GM21723 (cell line): ENCODE results near the gene KLHL36.
"Not testable (repeated sequence)": the region's sequence is repeated elsewhere in the genome, so short reads cannot be mapped to it uniquely, and the experiment has no call there.

ENCODE experiments used
- ATAC-seq: cut with Tn5 transposase; IDR thresholded peaks from one replicate; pipeline ENCODE4 v1.9.1; 2021; ENCODE audit warnings: mild to moderate bottlenecking, moderate library complexity; ENCODE audit not compliant: unreplicated experiment

KLHL36 gene

GRCh38 chr16:84667600-84668309 lies 19.4 kb downstream of the KLHL36 start:
- ATAC-seq: no peak

DNA sequence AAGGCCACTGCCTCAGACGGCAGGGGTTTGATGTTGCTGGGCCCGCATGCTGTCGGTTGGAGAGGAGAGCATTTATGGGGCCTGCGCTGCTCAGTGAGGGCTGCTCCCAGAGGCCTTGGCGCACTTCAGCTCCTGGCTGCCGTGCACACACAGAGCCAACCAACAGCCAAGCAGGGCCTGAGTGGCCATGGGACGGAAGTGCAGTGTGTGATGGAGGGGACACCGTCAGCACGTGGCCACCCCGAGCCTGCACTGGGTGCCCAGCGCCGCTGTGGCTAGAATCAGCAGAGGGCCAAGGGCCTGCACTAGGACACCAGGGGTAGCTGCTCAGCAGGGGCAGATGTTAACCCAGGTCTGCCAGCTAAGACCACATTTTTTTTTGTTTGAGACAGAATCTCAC lies 21.8 kb downstream of the KLHL36 start:
- no peak for ATAC-seq

DNA sequence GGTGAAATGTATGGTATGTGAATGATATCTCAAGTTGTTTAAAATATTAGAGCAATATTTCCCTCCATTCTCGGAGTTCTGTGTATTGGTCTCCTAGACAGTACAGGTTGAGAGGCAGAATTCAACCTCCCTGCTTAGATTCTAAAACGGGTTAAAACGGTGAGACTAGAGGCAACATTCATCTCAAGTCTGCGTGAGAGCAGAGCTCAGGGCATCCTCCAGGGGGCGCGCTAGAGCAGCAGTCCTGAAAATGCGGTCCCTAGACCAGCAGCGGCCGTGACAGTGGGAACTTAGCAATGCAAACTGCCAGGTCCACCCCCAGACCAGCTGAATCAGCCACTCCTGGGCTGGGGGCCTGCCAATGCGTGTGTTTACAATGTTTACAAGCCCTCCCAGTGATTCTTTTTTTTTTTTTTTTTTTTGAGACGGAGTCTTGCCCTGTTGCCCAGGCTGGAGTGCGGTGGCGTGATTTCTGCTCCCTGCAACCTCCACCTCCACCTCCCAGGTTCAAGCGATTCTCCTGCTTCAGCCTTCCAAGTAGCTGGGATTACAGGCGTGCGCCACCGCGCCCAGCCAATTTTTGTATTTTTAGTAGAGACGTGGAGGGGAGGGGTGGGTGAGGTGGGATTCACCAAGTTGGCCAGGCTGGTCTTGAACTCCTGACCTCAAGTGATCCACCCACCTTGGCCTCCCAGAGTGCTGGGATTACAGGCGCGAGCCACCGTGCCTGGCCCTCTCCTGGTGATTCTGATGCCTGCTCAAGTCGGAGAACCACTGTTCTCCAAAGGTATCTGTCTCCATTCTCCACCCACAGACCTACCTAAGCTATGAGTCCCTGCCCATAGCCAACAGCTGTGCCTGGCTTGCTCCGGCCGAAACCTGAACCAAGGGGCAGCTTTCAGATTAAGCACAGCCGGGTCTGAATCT lies 24.2 kb downstream of the KLHL36 start:
- ATAC-seq: peak; percentile 78

DNA sequence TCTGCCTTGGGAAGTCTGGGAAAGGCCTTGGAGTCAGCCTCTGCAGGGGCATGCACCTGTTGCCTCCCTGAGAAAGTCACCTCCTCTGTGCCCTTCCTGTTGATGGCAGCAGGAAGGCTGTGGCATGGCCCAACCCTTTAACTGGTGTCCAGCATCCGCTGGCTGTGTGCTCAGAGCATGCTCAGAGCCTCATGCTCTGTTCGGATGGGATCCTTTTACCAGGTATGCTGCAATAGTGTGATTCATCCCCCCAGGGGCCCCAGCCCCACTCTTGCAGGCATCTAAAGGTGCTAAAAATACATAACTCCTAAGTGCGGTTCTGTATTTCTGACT lies 24.9 kb downstream of the KLHL36 start:
- ATAC-seq: no peak

GRCh38 chr16:84673561-84673960 lies 25.2 kb downstream of the KLHL36 start:
- ATAC-seq: no peak

DNA sequence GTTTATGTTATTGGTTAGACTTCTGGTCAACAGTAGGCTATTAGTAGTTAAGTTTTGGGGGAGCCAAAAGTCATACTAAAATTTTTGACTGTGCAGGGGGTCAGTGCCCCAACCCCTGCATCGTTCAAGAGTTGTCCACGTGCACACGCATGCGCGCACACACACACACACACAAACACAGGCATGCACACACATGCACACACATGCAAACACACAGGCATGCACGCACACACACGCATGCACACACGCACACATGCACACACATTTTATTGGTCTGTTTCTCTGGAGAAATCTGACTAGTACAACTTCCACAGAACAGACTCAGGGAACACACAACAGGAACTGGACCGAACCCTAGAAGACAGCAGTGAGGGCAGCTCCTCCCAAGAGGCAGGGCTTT lies 27.1 kb downstream of the KLHL36 start:
- ATAC-seq: no peak

GRCh38 chr16:84675884-84676283 lies 27.6 kb downstream of the KLHL36 start:
- ATAC-seq: no peak

- ATAC-seq: no peak
Measured at GRCh38 chr16:84677017-84677803, 28.9 kb downstream of the KLHL36 start.

DNA sequence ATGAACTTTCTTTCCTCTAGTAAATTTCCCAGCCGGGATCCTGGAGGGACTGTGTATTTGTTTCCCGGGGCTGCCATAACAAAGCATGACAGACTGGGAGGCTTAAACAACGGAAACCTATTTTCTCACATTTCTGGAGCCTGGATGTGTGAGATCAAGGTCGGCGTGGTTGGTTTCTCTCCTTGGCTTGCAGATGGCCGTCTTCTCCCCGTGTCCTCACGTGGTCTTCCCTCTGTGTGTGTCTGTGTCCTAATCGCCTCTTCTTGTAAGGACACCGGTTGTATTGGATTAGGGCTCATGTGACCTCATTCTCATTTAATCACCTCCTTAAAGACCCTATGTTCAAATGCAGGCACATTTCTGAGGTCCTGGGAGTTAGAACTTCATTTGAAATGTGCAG lies 29.5 kb downstream of the KLHL36 start:
- no peak for ATAC-seq

DNA sequence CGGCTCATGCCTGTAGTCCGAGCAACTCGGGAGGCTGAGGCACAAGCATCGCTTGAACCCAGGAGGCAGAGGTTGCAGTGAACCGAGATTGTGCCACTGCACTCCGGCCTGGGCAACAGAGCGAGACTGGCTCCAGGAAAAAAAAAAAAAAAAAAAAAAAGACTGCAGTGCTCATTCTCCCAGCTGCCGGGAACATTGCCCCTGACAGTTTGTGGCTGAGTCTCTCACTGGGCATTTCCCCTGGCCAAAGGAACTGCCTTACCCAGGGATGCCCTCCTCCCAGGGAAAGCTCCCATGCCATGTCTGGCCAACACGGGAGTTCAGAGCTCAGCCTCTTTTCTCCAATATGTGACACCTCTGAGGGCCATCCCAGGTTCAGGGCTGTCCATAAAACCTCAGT lies 30.2 kb downstream of the KLHL36 start:
- no peak for ATAC-seq

GRCh38 chr16:84680165-84680842 lies 32.0 kb downstream of the KLHL36 start:
- ATAC-seq: no peak

DNA sequence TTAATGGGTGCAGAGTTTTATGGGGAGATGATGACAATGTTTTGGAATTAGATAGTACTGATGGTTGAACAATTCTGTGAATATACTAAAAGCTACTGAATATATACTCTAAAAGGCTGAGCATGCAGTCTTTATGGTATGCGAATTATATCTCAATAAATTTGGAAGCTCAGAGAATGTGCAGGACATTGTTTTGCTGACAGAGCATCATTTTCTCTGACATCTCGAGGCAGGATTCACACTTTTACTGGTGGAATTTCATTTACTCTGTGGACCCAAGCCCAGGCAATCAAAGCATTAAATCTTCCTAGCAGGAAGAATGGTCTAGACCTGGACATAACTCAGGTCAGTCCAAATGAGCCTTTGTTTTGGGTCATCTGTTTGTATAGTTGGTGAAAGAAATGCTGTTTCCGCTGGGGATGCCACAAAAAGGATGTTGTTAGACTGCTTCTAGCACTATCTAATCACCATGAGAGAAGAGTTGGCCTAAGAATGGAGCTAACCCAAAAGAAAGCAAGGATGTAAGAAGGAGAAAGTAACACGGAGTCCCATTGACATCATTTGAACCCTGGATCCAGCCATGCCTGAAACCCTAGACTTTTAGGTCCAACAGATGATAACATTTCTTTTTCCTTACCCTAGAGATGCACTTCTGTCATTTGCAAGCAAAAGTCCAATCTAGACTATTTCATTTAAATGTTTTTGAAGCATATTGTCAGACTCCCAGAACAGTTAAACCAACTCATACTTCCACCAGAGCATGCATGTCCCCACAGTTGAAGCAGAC lies 32.7 kb downstream of the KLHL36 start:
- ATAC-seq: no peak

- ATAC-seq: no peak
Measured at GRCh38 chr16:84683691-84684591, 35.6 kb downstream of the KLHL36 start.

DNA sequence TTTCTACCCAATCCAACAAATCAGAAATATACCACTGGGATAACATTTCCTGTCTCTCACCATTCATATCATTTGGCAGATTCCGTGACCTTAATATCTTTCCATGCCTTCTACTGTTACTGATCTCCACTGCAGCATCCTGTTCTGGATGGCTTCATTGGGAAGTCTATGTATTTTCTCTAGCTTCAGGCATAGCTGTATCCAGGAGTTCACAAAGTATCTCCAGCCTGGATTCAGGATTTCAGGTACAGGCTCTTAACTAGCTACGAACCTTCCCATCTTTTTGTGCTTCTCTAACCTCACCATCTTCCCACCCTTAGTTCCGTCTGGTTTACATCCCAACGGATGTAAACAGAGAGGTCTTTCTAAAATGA lies 36.3 kb downstream of the KLHL36 start:
- no peak for ATAC-seq

DNA sequence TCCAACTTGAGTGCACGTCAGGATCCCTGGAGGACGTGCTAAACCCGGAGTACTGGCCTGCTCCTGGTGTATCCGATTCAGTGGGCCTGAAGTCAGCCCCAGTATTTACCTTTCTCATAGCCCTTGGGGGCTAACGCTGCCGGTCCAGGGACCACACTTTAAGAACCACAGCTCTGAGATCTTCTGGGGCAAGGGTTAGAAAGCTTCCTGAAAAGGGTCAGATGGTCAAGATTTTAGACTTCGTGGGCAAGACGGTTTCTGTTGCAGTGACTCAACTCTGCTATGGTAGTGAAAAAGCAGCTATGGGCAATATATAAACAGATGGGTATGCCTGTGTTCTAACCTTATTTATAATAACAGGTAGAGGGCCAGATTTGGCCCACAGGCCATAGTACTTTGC lies 36.9 kb downstream of the KLHL36 start:
- ATAC-seq: no peak

DNA sequence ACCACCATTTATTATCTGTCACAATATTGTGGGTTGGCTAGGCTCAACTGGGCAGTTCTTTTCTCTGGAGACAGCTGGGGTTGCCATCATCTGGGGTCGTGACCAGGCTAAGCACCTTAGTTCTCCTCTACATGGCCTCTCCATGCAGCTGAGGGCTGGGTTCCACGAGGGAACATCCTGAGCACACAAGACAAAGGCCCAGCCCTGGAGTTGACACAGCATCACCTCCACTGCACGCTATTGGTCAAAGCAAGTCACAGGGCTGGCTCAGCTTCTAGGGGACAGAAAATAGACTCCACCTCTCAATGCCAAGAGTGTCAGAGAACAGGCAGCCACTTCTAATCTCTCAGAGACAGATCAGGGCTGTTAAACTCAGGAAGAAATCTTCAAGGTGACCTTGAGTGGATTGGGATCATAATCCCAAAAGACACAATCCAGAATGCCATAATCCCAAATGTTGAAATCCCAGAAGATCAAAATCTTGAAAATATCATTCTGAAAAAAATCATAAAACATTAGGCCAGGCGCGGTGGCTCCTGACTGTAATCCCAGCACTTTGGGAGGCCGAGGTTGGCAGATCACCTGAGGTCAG lies 38.5 kb downstream of the KLHL36 start:
- ATAC-seq: no peak

DNA sequence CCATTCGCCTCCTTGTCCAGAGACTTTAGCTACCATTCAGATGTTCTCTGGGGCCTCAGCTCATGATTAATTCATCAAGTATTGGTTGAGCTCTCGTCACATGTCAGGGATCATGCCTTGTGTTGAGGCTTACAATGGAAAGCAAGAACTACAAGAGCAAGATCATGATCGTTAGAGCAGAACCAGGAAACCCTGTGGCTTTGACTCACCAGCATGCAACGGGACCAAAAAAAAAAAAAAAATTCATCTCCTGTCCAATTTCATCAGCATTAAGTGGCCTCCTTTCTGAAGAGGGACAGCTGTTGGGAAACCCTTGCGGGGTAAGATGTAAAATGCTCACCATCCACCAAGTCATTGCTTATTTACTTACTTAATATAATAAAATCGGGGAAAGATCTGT lies 39.4 kb downstream of the KLHL36 start:
- peak; percentile 82 for ATAC-seq

GRCh38 chr16:84688163-84688562 lies 39.9 kb downstream of the KLHL36 start:
- not testable (repeated sequence) for ATAC-seq

GRCh38 chr16:84689111-84689510 lies 40.8 kb downstream of the KLHL36 start:
- no peak for ATAC-seq
